ENCODE data around the gene ASMTL. TPM values are rescaled to one million over a fixed set of nuclear protein-coding genes. Genes with fewer than 3 reads are reported as not detected.
"Not testable (repeated sequence)": the region's sequence is repeated elsewhere in the genome, so short reads cannot be mapped to it uniquely, and the experiment has no call there.

The ASMTL gene
- total RNA-seq, 2 experiments from 2014 or later: 34.6 to 39.3 TPM

DNA sequence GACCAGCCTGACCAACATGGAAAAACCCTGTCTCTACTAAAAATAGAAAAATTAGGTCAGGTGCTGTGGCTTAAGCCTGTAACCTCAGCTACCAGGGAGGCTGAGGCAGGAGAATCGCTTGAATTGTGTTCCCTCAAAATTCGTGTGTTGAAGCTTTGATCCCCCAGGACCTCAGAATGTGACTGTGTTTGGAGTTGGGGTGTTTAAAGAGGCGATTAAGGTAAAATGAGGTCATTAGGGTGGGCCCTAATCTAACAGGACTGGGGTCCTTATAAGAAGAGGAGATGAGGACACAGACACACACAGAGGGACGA is 84.4 kb downstream of the ASMTL start:
- peaks cover 12% of the 10 kb centered on the region for H3K36me3 Mint-ChIP-seq (ENCODE audit: low read depth)
- POLR2A ChIA-PET: no interaction called here
- no peaks in the 10 kb centered on the region for H3K9me3 Mint-ChIP-seq
- CTCF ChIA-PET: no interaction called here
- DNase-seq: no peak
- Histone ChIP-seq H3K27me3 (ENCODE audit: control insufficient read depth in 1 of 2, insufficient read depth in 2 of 2, low read length in 2 of 2) (no peaks in the 10 kb centered on the region), H3K4me3 (ENCODE audit: low read length) (no peak overlapping the region), H3K4me1 (ENCODE audit: insufficient read depth, low read length) (no peaks in the 10 kb centered on the region), H3K9me3 (ENCODE audit: control insufficient read depth in 1 of 2, insufficient read depth in 1 of 2, low read length in 2 of 2) (peaks cover 0 to 5% of the 10 kb centered on the region in 2 experiments), H3K27ac (ENCODE audit: low read depth in 1 of 2, low read length in 2 of 2) (no peak overlapping the region), H3K36me3 (ENCODE audit: insufficient read depth, low read length) (peaks cover 2% of the 10 kb centered on the region)
- H3K27ac Mint-ChIP-seq: no peak overlapping the region
- H3K27me3 Mint-ChIP-seq: no peaks in the 10 kb centered on the region
- no peak for ATAC-seq (ENCODE audit: poor library complexity)
- no peak overlapping the region for H3K4me3 Mint-ChIP-seq
- H3K4me1 Mint-ChIP-seq (ENCODE audit: low read depth): no peaks in the 10 kb centered on the region
- intact Hi-C loops (cut with DNase I, micrococcal nuclease): no loop called here
- TF ChIP-seq, protein P1, sequence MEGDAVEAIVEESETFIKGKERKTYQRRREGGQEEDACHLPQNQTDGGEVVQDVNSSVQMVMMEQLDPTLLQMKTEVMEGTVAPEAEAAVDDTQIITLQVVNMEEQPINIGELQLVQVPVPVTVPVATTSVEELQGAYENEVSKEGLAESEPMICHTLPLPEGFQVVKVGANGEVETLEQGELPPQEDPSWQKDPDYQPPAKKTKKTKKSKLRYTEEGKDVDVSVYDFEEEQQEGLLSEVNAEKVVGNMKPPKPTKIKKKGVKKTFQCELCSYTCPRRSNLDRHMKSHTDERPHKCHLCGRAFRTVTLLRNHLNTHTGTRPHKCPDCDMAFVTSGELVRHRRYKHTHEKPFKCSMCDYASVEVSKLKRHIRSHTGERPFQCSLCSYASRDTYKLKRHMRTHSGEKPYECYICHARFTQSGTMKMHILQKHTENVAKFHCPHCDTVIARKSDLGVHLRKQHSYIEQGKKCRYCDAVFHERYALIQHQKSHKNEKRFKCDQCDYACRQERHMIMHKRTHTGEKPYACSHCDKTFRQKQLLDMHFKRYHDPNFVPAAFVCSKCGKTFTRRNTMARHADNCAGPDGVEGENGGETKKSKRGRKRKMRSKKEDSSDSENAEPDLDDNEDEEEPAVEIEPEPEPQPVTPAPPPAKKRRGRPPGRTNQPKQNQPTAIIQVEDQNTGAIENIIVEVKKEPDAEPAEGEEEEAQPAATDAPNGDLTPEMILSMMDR (IDR thresholded peaks at IDR 0.05): no peak

DNA sequence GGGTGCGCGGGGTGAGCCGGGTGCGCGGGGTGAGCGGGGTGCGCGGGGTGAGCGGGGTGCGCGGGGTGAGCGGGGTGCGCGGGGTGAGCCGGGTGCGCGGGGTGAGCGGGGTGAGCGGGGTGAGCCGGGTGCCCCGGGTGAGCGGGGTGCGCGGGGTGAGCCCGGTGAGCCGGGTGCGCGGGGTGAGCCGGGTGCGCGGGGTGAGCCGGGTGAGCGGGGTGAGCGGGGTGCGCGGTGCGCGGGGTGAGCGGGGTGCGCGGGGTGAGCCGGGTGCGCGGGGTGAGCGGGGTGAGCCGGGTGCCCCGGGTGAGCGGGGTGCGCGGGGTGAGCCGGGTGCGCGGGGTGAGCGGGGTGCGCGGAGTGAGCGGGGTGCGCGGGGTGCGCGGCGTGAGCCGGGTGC is 86.3 kb downstream of the ASMTL start:
- H3K4me1 Mint-ChIP-seq (ENCODE audit: low read depth); intact Hi-C loops (cut with DNase I, micrococcal nuclease); ATAC-seq (ENCODE audit: poor library complexity); POLR2A ChIA-PET; H3K27me3 ChIP-seq (ENCODE audit: control insufficient read depth in 1 of 2, insufficient read depth in 2 of 2, low read length in 2 of 2); H3K4me1 ChIP-seq (ENCODE audit: insufficient read depth, low read length); H3K9me3 ChIP-seq (ENCODE audit: control insufficient read depth in 1 of 2, insufficient read depth in 1 of 2, low read length in 2 of 2); H3K4me3 ChIP-seq (ENCODE audit: low read length); H3K4me3 Mint-ChIP-seq; H3K27ac Mint-ChIP-seq; CTCF ChIA-PET; H3K27ac ChIP-seq (ENCODE audit: low read depth in 1 of 2, low read length in 2 of 2); DNase-seq; H3K9me3 Mint-ChIP-seq; H3K36me3 ChIP-seq (ENCODE audit: insufficient read depth, low read length); H3K27me3 Mint-ChIP-seq: not testable (repeated sequence)
- H3K36me3 Mint-ChIP-seq (ENCODE audit: low read depth): peaks cover 28% of the 10 kb centered on the region

DNA sequence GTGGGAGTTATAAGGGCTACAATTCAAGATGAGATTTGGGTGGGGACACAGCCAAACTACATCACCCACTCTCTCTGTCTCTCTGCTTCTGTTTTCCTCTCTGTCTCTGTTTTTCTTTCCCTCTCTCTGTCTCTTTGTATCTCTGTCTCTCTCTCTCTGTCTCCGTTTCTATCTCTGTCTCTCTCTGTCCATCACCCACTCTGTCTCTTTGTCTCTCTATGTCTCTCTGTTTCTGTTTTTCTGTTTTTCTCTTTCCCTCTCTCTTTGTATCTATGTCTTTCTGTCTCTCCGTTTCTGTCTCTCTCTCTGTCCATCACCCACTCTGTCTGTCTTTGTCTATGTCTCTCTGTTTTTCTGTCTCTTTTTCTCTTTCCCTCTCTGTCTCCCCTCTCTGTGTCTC is 90.8 kb downstream of the ASMTL start:
- H3K27ac Mint-ChIP-seq: peak overlapping the region; percentile 24
- TF ChIP-seq, protein P1 (IDR thresholded peaks at IDR 0.05): no peak
- no peak for DNase-seq
- Histone ChIP-seq H3K27ac (ENCODE audit: low read depth in 1 of 2, low read length in 2 of 2) (no peak overlapping the region), H3K36me3 (ENCODE audit: insufficient read depth, low read length) (peaks cover 8% of the 10 kb centered on the region), H3K4me3 (ENCODE audit: low read length) (no peak overlapping the region), H3K4me1 (ENCODE audit: insufficient read depth, low read length) (no peaks in the 10 kb centered on the region), H3K27me3 (ENCODE audit: control insufficient read depth in 1 of 2, insufficient read depth in 2 of 2, low read length in 2 of 2) (no peaks in the 10 kb centered on the region), H3K9me3 (ENCODE audit: control insufficient read depth in 1 of 2, insufficient read depth in 1 of 2, low read length in 2 of 2) (peaks cover 4 to 15% of the 10 kb centered on the region in 2 experiments)
- CTCF ChIA-PET: no interaction called here
- ATAC-seq (ENCODE audit: poor library complexity): no peak
- POLR2A ChIA-PET: no interaction called here
- intact Hi-C loops (cut with DNase I, micrococcal nuclease): no loop called here
- H3K4me3 Mint-ChIP-seq: no peak overlapping the region
- H3K9me3 Mint-ChIP-seq: no peaks in the 10 kb centered on the region
- H3K36me3 Mint-ChIP-seq (ENCODE audit: low read depth): peaks cover 49% of the 10 kb centered on the region
- no peaks in the 10 kb centered on the region for H3K27me3 Mint-ChIP-seq
- H3K4me1 Mint-ChIP-seq (ENCODE audit: low read depth): no peaks in the 10 kb centered on the region

DNA sequence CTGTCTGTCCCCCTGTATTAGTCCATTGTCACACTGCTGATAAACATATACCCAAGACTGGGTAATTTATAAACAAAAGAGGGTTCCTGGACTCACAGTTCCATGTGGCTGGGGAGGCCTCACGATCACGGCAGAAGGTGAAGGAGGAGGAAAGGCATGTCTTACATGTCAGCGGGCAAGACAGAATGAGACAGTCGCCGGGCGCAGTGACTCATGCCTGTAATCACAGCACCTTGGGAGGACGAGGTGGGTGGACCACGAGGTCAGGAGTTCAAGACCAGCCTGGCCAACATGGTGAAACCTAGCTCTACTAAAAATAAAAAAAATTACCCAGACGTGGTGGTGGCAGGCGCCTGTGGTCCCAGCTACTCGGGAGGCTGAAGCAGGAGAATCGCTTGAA is 91.4 kb downstream of the ASMTL start:
- POLR2A ChIA-PET: no interaction called here
- no peak overlapping the region for H3K27ac Mint-ChIP-seq
- intact Hi-C loops (cut with DNase I, micrococcal nuclease): no loop called here
- ATAC-seq (ENCODE audit: poor library complexity): no peak
- Histone ChIP-seq H3K4me3 (ENCODE audit: low read length) (no peak overlapping the region), H3K36me3 (ENCODE audit: insufficient read depth, low read length) (peaks cover 8% of the 10 kb centered on the region), H3K27me3 (ENCODE audit: control insufficient read depth in 1 of 2, insufficient read depth in 2 of 2, low read length in 2 of 2) (no peaks in the 10 kb centered on the region), H3K27ac (ENCODE audit: low read depth in 1 of 2, low read length in 2 of 2) (no peak overlapping the region), H3K9me3 (ENCODE audit: control insufficient read depth in 1 of 2, insufficient read depth in 1 of 2, low read length in 2 of 2) (peaks cover 4 to 15% of the 10 kb centered on the region in 2 experiments), H3K4me1 (ENCODE audit: insufficient read depth, low read length) (no peaks in the 10 kb centered on the region)
- H3K4me3 Mint-ChIP-seq: no peak overlapping the region
- H3K27me3 Mint-ChIP-seq: no peaks in the 10 kb centered on the region
- DNase-seq: no peak
- no peaks in the 10 kb centered on the region for H3K9me3 Mint-ChIP-seq
- CTCF ChIA-PET: no interaction called here
- peaks cover 49% of the 10 kb centered on the region for H3K36me3 Mint-ChIP-seq (ENCODE audit: low read depth)
- TF ChIP-seq, protein P1 (IDR thresholded peaks at IDR 0.05): no peak
- H3K4me1 Mint-ChIP-seq (ENCODE audit: low read depth): no peaks in the 10 kb centered on the region

Measured in CD4-positive, alpha-beta T cell (primary cell).